GM18861 (cell line): Measurements from ENCODE around the gene C4orf50.

ENCODE experiments used
- ATAC-seq: cut with Tn5 transposase; IDR thresholded peaks from one replicate; pipeline ENCODE4 v1.9.1; 2021; ENCODE audit not compliant: unreplicated experiment

Gene C4orf50

DNA sequence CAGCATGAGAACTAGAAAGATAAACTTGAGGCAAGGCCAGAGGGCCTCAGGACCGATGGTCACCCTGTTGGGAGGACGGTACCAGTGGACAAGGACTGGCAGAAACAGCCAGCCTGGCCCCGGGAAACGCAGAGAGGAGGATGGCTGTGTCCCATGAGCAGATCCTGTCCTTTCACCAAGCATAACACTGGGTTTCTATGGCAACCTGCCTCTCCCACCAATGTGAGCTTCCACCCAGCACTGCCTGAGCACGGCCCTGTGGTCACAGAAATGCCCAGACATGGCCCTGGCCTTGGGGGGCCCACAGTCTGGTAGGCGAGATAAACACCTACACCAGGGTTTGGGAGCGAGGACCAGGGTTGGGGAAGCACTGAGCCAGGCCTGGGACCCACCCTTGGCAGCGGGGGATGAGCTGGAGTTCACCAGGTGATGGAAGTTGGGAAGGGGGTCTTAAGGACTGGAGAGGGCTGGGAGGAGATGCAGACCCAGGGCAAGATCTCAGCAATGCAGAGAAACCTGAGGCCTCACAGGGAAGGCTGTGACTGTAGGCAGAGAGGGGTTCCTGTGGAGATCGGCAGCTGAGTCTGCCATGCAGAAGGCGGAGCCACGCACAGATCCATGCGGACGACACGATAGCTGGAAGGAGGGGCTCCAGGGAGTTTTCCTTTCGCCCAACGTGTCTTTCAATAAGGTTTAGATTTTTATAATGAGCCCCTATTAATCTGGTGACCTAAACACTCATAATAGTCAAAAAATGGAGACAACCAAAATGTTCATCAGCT is 92.6 kb downstream of the C4orf50 start:
- no peak for ATAC-seq

DNA sequence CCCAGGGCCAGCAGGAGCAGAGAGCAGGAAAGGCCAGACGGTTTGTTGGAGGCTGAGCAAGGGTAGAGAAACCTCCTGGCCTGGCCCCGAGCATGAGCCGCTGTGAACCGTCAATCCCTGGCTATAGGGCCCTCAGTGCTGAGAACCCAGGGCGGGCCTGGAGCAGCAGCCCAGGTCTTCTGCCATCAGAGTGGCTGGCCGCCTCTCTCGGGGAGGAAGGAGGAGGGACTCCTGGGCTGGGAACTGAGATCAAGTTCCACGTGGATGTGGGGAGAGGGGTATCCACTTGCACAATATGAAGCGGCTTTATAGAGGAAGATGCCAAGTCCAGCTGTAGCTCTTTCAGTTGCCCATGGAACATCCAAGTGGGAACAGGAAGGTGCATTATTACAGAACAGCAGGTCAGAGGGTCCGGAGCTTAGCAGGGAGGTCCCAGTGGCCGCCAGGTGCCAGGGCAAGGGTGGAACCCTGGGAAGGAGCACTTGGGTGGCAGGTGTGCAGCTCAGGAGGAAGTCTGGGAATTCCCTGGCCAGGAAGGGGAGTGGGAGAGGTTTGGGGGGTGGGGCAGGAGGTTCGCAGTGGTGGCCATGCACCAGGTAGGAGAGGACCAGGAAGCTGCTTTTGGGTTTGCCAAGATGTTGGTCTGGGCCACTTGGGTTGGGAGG is 93.6 kb downstream of the C4orf50 start:
- no peak for ATAC-seq

DNA sequence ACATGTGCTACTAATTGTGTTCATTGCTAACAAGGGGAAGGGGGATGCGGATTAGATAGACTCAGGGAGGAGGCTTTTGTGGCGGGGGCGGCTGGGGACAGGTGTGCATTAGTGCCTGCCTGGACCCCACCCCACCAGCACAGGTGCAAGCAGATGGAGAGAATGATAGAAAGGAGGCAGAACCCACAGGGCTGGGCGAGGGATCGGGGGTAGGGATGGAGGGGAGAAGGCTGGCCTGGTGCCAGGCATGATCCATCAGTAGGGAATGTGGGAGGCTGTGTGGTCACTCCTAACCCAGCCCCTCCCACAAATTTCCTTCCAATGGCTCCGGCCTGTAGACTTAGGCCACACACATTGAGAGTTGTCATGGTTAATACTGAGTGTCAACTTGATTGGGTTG is 94.9 kb downstream of the C4orf50 start:
- no peak for ATAC-seq

DNA sequence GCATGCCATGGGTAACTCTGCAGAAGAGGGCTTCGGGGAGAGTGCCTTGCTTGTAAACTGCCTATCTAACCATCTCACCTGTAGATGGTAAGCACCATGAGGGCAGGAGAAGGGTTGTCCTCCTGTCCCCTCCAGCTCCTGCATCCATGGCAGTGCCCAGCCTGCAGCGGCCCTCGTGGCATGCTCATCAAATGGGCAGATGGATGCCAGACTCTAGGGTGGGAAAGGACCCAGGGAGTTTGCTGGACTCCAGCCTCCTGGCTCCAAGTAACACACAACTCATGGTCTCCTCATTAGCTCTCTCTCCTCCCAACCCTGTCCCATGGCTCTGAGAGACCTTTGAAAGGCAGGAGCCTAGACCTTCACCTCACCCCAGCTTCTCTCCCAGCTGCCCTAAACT is 95.7 kb downstream of the C4orf50 start:
- no peak for ATAC-seq

DNA sequence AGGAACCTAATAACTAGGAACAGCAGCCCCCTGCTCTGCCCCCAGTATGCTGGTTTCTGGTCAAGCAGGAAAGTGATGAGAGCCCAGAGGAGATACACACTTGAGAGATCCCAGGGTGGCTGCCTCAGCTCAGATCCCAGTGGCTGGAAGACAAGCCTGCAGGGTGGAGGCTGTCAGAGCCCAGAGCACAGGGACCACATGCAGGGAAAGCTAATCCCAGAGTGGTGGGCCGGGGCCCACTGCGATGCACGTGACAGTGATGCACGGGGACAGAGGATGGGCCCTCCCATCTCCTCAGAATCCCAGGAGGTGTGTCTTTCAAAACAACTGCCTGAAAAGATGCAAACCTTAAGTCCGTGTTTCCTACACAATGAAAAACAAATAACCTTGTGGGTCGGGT is 96.2 kb downstream of the C4orf50 start:
- no peak for ATAC-seq

DNA sequence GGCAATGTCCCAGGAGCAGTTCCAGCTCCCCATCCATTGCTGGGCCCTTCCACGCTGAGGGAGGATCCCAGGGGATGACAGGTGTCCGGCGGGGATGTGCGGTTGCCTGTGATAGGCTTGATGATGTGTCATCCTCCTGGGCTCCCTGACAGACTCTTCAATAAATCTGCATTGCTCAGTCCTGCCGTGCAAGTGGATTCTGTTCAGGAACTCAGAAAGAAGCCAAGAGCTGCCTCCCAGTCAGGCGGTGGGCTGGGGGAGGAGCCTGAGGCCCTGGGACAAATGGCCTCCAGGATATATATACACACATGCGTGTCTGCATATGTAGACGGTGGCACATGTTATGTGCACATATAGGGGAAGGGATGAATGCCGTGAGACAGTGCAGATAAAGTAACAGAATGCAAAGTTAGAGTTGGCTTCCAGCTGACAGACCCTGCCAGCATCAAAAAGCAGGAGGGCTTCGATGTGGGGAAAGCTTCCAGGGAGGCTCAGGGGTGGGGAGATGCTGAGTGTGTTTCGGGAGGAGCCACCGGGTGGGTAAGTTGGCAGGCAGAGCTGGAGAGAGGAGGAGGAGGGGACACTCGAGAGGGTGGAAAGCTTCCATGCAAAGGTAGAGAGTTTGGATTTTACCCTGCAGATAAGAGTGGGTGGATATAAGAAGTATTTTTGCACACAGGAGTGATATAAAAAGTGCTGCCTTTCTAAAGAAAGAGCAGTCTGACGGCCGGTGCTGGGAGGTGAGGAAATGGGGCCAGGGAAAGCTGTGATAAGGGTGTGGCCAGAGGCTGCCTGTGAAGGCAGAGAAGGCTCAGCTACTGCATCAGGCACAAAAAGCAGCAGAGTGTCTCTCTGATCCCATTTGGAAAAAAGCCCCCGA is 96.9 kb downstream of the C4orf50 start:
- ATAC-seq = no peak

DNA sequence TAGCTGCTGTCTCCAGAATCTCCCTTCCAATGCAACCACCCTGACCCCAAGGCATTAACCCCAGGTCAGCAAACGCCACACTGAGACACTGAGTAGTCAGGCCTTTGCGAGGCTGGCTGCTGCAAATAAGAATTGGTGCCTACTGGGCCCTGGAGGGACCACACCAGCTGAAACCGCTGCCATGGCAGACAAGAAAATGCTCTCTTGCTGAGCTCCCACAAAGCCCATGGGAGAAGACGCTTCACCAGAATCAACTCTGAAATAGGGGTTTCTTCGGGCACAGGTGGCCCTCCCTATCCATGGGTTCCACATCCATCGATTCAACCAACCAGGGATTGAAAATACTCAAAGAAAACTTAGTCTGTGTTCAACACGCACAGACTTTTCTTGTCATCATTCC is 98.7 kb downstream of the C4orf50 start:
- ATAC-seq = no peak

DNA sequence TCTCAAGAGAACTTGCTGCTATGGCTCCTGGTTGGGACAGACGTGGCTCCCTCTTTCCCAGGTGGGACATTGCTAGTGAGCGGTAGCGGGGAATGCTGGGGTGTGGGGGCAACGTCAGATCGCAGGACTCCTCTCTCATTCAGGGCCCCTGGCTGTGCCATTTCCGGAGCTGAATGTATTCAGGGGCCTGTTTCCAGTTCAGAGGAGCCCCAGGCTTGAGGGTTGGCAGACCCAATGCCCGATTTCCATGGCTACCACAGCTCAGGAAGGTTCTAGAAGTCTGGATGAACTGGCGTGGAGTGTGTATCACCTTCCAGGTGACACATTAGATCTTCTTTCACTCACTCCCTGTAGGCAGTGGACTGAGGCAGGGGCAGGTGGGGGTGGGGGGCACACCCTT is 99.2 kb downstream of the C4orf50 start:
- no peak for ATAC-seq

DNA sequence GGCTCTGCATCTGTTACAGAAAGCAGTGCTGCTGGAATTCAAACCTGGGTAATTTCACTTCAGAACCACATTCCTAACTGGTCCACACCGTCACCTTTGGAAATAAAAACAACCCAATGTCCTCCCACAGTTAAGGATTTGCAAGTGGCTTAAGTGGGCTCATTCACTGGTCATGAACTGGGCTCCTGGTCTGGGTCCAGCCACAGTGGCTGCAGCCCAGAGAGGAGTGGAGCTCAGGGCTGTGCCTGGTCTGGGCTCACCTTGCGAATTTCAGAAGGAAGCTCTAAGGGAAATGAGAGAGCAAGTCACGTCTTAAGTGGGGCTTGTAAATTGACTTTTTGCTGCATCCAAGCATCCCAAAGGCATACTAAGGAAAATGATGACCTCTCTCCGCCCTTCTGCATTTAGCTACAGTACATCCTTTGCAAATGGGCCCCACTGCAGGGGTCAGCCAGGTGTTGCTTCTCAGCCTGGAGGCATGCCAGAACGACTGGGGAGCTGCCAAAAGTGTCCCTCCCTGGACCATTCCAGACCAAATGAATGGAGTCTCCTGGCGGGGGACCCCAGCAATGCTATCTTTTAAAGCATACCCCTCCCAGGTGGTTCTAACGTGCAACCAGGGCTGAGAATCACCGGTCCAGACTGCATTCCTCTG is 99.8 kb downstream of the C4orf50 start:
- no peak for ATAC-seq

DNA sequence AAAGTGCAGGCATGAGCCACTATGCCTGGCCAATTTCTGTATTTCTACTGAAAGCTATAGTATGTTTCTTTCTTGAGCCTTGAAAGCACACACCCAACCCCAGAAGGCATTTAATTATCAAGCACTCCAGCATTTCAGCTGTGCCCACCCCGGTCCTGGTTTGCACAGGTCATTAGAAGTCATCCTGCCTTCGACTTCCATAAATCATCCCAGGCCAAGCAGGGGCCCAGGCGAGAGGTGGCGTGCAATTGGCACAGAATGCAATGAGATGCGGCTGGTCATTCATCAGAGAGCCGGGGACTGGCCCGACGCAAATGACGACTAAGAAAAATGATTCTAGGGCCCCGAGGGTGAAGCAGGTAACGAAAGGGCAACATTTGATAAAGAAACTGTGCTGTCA is 100.6 kb downstream of the C4orf50 start:
- ATAC-seq = no peak

DNA sequence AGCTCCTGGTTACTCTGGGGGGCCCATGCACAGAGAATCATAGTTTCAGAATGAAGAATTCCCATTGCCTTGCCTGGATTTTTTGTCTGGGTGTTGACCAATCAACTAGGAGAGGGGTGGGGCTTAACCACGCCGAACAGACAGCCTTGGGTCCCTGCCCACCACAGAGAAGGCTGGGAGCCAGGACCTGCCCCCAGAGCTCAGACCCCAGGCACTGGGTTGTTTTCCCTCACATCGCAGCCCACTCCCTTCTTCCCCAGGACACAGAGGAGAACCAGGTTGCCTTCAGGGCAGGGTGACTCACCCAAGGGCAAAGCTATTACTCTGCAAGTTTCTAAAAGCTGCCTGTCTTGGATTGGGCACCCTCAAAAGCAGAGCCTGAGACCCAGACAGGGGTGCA is 102.0 kb downstream of the C4orf50 start:
- no peak for ATAC-seq

DNA sequence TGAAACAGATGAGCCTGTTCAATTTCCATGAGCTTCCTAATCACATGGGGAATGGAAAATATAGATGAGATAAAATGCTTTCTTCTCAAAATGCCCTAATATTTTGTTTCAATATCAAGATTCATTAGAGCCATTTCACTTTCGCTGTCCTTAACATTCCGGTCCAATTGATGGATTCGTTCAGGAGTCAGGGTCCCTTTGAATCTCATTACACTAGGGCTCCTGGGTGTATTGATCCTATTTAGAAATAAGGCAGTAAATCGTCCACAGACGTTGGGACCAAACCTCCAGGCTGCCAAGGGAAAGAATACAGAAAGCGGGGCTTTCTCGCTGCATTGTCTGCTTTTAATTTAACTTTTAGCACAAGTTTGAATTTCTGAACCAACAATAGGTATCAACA is 104.8 kb downstream of the C4orf50 start:
- no peak for ATAC-seq

DNA sequence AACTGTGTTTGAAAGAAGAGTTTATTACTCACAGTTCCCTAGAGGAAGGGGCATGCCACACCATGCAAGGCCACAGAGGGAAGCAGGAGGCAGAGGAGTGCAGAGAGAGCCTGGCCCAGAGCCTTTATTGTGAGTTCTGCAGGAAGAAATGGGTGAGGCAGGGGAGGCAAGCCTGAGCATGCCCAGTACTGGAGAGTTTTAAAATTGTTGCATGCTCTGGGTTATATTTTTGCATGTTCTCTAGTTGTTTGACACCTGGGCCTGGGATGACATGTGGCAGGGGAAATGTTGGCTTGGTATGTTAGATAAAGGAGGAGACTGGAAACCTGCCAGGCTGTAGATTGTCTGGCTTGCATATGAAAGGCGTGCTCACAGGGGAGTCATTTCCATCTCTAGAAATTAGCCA is 105.6 kb downstream of the C4orf50 start:
- no peak for ATAC-seq

DNA sequence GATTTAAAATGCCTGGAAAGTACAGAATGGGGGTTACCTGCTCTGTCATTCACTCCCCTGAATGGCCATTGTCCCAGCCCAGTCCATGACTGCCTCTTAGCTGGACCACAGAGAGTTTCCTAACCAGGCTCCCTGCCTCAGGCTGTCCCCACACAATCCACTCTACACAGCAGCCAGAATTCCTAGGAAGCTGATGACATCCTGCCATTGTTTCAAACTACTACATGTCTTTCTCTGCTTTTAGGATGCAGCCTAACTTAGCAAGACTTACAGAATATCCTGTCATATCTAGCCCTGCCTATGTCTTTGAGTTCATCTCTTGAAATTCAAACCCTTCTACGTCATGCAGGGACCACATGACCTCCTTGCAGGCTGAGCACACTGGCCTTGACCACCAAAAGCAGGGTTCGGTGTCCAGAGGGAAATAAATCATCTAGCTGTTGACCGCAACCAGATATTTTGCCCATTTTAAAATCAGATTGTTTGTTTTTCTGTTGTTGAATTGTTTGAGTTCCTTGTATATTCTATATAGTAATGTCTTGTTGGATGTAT is 109.3 kb downstream of the C4orf50 start:
- no peak for ATAC-seq

DNA sequence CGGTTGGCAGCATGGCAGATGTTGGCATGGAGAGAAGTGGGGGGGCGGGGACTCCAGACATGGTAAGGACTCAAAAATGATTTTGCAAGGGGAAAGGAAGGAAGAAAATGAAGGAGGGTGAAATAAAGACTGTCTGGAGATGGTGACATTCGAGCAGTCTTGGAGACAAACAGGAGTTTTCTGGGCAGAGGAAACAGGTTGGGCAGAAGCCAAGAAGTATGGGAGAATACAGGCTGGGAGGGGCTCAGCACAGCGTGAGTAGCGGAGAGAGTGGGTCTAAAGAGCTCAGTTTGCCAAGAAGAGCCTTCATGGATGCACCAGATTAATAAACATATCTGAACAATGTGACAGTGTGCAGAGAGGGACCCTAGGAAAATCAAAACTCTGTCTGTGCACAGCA is 112.0 kb downstream of the C4orf50 start:
- no peak for ATAC-seq

DNA sequence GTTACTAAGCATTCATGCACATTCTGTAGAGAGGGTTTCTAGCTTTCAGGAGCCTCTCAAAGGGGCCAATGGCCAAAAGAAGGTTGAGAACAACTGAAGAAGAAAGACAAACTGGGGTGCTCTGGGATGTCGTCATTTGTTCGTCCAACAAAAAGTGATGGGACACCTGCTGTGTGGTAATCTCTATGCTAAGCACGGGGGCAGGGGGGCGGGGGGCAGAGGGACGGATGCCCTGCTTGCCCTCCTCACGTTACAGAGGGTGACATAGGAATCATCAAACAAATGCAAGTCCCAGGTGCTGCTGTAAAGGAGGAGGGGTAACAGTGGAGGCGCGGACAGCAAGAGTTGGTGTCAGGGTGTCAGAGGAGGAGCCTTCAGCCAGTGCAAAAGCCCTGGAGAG is 112.5 kb downstream of the C4orf50 start:
- no peak for ATAC-seq

DNA sequence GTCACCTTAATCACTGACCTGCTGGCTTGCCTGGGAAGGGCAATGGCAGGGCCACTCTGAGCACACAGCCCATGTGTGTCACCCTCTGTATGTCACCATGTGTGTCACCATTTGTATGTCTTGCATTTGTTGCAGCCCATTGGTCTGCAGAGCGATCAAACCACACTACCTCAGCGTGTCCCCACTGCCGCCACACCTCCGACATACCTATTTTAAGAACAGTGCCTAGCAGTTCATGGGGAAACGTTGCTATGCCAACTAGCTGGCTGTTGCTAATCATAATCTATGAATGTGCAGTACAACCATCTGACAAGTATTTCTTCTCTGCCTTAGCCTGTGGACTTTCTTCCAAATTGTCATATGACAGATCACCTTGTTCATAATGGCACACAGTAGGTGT is 117.4 kb downstream of the C4orf50 start:
- no peak for ATAC-seq

DNA sequence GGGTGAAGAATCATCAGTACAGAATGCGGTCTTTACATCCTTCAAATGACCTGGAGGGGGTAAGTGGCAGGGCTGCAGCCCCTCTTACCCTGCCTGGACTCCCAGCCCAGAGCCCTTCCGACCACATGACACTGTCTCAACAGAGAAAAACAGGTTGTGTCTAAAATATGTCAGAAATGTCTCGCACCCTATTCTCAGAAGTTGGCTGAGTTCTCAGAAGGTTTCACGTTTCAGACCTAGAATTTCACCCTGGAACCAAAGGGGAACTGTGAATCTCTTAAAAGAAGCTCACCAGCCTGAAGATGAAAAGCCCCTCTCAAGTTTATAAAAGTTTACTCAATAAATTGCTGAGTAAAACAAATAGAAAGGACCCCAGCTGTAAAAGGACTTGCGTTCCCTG is 118.3 kb downstream of the C4orf50 start:
- no peak for ATAC-seq

DNA sequence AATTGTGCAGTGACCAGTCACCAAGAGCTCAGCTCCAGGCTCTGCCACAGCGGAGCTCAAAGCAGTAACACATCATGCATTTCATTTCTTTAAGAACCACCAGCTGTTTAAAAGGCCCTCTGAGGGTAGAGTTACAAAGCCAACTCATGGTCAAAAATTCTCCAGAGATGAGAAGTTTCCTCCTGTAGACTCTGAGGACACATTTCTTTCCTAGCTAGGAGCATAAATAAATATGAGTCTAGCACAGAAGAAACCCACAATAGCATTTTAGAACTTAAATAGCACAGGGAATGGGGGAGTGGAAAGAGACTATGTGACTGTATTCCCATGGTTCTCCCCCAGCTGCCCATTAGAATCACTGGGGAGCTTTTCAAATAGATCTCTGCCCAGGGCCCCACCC is 118.8 kb downstream of the C4orf50 start:
- no peak for ATAC-seq

DNA sequence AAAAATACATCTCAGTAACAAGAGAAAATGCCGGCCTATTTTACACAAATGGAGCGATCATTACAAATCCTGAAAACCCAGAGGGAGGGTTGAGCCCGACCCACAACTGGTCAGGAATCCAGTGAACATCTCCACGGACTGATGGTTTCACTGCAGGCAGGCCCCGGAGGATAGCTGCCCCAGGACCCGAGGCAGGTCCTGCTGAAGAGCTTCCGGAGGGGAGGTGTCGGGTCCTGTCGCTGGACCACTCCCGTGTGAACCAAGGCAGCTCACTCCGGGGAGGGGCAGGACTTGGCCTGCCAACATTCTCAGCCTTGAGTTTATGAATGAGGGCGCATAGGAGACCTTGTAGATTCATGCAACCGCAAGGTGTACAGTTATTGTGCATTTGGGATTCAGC is 120.6 kb downstream of the C4orf50 start:
- no peak for ATAC-seq

DNA sequence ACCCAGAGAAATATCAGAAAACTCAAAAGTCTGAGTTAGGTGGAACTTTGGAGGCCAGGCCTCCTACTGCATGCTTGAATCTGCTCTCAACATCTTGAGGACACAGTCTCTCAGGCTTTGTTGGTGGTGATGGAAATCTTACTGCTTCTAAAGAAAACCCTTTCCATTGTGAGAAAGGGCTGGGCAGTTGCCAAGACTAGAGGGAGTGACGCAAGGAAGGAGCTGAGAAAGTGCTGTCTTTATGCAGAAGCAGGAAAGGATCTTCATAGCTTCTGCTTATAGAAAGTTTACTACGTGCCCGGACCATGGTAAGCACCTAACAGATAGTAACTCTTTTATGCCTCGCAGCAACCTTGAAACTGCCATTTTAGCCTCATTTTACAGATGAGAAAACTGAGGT is 122.9 kb downstream of the C4orf50 start:
- ATAC-seq = no peak
